Esophagus muscularis mucosa (tissue), 4 donors: Measurements from ENCODE around the gene SAA4. TPM values are rescaled to one million over a fixed set of nuclear protein-coding genes. Genes with fewer than 3 reads are reported as not detected.

Experiments used
- DNase-seq: peaks from one replicate; pipeline ENCODE4 v3.0.0-alpha.2; 2017; ENCODE audit errors: extremely low spot score
- H3K27ac ChIP-seq, 4 donors: fragments of 200-600 bp; sonication (generic); replicated peaks in 1 of 4; 1 replicate in 3 of 4; 2 replicates in 1 of 4; pipeline ENCODE4 v1.5.1; 2016 to 2019; ENCODE audit warnings: mild to moderate bottlenecking in 1 of 4
- H3K27me3 ChIP-seq, 4 donors: fragments of 200-600 bp; sonication (generic); one replicate each; pipeline versions ENCODE4 v1.5.1 to v1.6.0; 2016 to 2019
- H3K36me3 ChIP-seq, 4 donors: fragments of 200-600 bp; sonication (generic); one replicate each; pipeline ENCODE4 v1.5.1; 2016 to 2019
- H3K4me1 ChIP-seq, 4 donors: fragments of 200-600 bp; sonication (generic); one replicate each; pipeline ENCODE4 v1.5.1; 2016 to 2019
- H3K4me3 ChIP-seq, 4 donors: fragments of 200-600 bp; sonication (generic); 1 replicate in 2 of 4; 2 replicates in 2 of 4; pipeline ENCODE4 v1.5.1; 2016 to 2019; ENCODE audit warnings: mild to moderate bottlenecking in 4 of 4, moderate library complexity in 1 of 4
- H3K9me3 ChIP-seq, 4 donors: fragments of 200-600 bp; sonication (generic); 1 replicate in 3 of 4; 2 replicates in 1 of 4; pipeline ENCODE4 v1.5.1; 2016 to 2019
- CTCF ChIP-seq, 3 experiments: fragments of 200-600 bp in 2 of 3; fragments of 450-650 bp in 1 of 3; sonication (generic) in 2 of 3; IDR thresholded peaks; one replicate each; pipeline ENCODE4 v1.5.1; 2017 to 2019; ENCODE audit warnings: antibody characterized with exemption in 3 of 3, mild to moderate bottlenecking in 2 of 3, moderate library complexity in 1 of 3
- EP300 ChIP-seq: sonication (generic); formaldehyde crosslinking; IDR thresholded peaks from one replicate; pipeline ENCODE4 v1.6.1; 2017; ENCODE audit warnings: antibody characterized with exemption
- POLR2A ChIP-seq: fragments of 450-650 bp; IDR thresholded peaks from one replicate; pipeline ENCODE4 v1.6.1; 2017; ENCODE audit warnings: antibody characterized with exemption, moderate library complexity, mild to moderate bottlenecking, low read depth
- POLR2AphosphoS5 ChIP-seq, 2 donors: sonication (generic); formaldehyde crosslinking; IDR thresholded peaks; one replicate each; pipeline ENCODE4 v1.6.1; 2017; ENCODE audit warnings: antibody characterized with exemption in 2 of 2
- WGBS: methylation state at CpG from one replicate; pipeline ENCODE4 v1.1.5; 2018; 5-methylcytosine and 5-hydroxymethylcytosine counted together
- intact Hi-C: fragments of 100-400 bp; cut with DNase I; formaldehyde crosslinking; loops from one replicate; pipeline ENCODE4 v1.15.1; 2023
- total RNA-seq, 4 donors: library from RNA; depleted of rRNA; stranded (reverse); fragments of >200 nt; gene quantifications; one replicate each; pipeline versions ENCODE4 v1.1.0 to v1.2.1, GENCODE V29; 2016

The SAA4 gene
- total RNA-seq, 4 donors from 2014 or later = not detected

GRCh38 chr11:18222814-18223421, 13.7 kb downstream of the SAA4 start:
- Histone ChIP-seq H3K4me1 (no peaks in the 10 kb centered on the region), H3K36me3 (no peaks in the 10 kb centered on the region), H3K9me3 (no peaks in the 10 kb centered on the region), H3K27ac (no peak overlapping the region), H3K27me3 (no peaks in the 10 kb centered on the region), H3K4me3 (no peak overlapping the region)
- intact Hi-C loops = no loop called here
- 81% methylated on average over 3 of the region's 3 CpGs for WGBS
- TF ChIP-seq POLR2AphosphoS5 (IDR thresholded peaks at IDR 0.05) (no peak), CTCF (IDR thresholded peaks at IDR 0.05) (no peak), POLR2A (no peak), EP300 (no peak)
- no peak for DNase-seq

- Histone ChIP-seq H3K9me3 (no peaks in the 10 kb centered on the region), H3K27ac (no peak overlapping the region), H3K36me3 (no peaks in the 10 kb centered on the region), H3K27me3 (no peaks in the 10 kb centered on the region), H3K4me3 (no peak overlapping the region), H3K4me1 (no peaks in the 10 kb centered on the region)
- intact Hi-C loops = no loop called here
- no peak for DNase-seq
- WGBS = 73% methylated on average over 5 of the region's 5 CpGs
- TF ChIP-seq POLR2A (no peak), CTCF (IDR thresholded peaks at IDR 0.05) (no peak), EP300 (no peak), POLR2AphosphoS5 (IDR thresholded peaks at IDR 0.05) (no peak)
These were observed 15.2 kb downstream of the SAA4 start for GRCh38 chr11:18221274-18221876.

- no peaks in the 10 kb centered on the region for H3K9me3 ChIP-seq
- whole genome bisulfite sequencing = 48% methylated on average over 21 of the region's 33 CpGs
- no peaks in the 10 kb centered on the region for H3K4me1 ChIP-seq
- no peaks in the 10 kb centered on the region for H3K36me3 ChIP-seq
- intact Hi-C loops = no loop called here
- no peak for DNase-seq
- no peak overlapping the region for H3K27ac ChIP-seq
- peaks cover 0 to 32% (median 0%) of the 10 kb centered on the region in 4 donors for H3K27me3 ChIP-seq
- no peak for TF ChIP-seq CTCF (IDR thresholded peaks at IDR 0.05)
- no peak for TF ChIP-seq POLR2AphosphoS5 (IDR thresholded peaks at IDR 0.05)
- TF ChIP-seq POLR2A = no peak
- no peak for TF ChIP-seq EP300
- no peak overlapping the region for H3K4me3 ChIP-seq
These were observed 27.5 kb downstream of the SAA4 start for GRCh38 chr11:18209058-18209457.

DNA sequence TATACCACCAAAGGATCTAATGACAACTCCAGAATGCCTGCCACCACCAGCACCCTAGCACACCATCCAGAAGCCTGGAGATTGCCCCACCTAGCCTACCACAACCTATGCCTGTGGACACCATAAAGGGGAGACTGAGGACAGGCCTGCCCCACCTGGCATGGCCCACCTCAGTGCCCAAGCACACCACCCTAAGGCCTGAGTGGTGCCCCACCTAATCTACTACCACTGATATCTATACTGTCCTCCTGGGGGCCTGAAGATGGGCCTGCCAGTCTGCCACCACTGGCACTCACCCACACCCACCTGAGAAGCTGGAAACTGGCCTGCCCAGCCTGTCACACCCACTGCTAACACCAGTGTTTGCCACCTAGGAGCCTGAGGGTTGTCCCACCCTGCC, 31.8 kb downstream of the SAA4 start:
- H3K36me3 ChIP-seq = no peaks in the 10 kb centered on the region
- TF ChIP-seq CTCF (IDR thresholded peaks at IDR 0.05) = no peak
- TF ChIP-seq POLR2A = no peak
- TF ChIP-seq EP300 = no peak
- TF ChIP-seq POLR2AphosphoS5 (IDR thresholded peaks at IDR 0.05) = no peak
- H3K27me3 ChIP-seq = peaks cover 0 to 37% (median 0%) of the 10 kb centered on the region in 4 donors
- H3K9me3 ChIP-seq = no peaks in the 10 kb centered on the region
- H3K4me3 ChIP-seq = no peak overlapping the region
- H3K27ac ChIP-seq = no peak overlapping the region
- intact Hi-C loops = no loop called here
- H3K4me1 ChIP-seq = no peaks in the 10 kb centered on the region
- no peak for DNase-seq

GRCh38 chr11:18204220-18204619, 32.4 kb downstream of the SAA4 start:
- no peak for TF ChIP-seq POLR2A
- TF ChIP-seq EP300 = no peak
- no peak for TF ChIP-seq POLR2AphosphoS5 (IDR thresholded peaks at IDR 0.05)
- H3K27me3 ChIP-seq = peaks cover 0 to 34% (median 0%) of the 10 kb centered on the region in 4 donors
- H3K4me3 ChIP-seq = no peak overlapping the region
- H3K4me1 ChIP-seq = no peaks in the 10 kb centered on the region
- no peak for DNase-seq
- WGBS = no CpG with 5 or more reads among the region's 3 CpGs
- intact Hi-C loops = no loop called here
- no peak overlapping the region for H3K27ac ChIP-seq
- no peaks in the 10 kb centered on the region for H3K9me3 ChIP-seq
- no peaks in the 10 kb centered on the region for H3K36me3 ChIP-seq
